HEK293 (cell line): Measurements from ENCODE around the gene GPATCH3.

Experiments used
- GLI4 ChIP-seq: fragments of 450-650 bp; formaldehyde crosslinking; IDR thresholded peaks from 2 replicates; pipeline ENCODE4 v1.5.1; 2016; ENCODE audit warnings: missing biosample characterization, missing genetic modification characterization
- GLIS2 ChIP-seq: fragments of 450-650 bp; formaldehyde crosslinking; IDR thresholded peaks from 2 replicates; pipeline ENCODE4 v1.5.1; 2016; ENCODE audit warnings: missing biosample characterization, missing genetic modification characterization
- HOXD13 ChIP-seq: sonication (generic); formaldehyde crosslinking; IDR thresholded peaks from 2 replicates; pipeline ENCODE4 v1.8.0; 2022; ENCODE audit warnings: missing genetic modification reagents, borderline replicate concordance
- KLF10 ChIP-seq: fragments of 450-650 bp; IDR thresholded peaks from 2 replicates; pipeline ENCODE4 v1.5.1; 2018; ENCODE audit warnings: missing biosample characterization, mild to moderate bottlenecking, missing genetic modification characterization
- KLF7 ChIP-seq: fragments of 450-650 bp; formaldehyde crosslinking; IDR thresholded peaks from 2 replicates; pipeline ENCODE4 v1.5.1; 2016; ENCODE audit warnings: missing biosample characterization, missing genetic modification characterization, borderline replicate concordance
- MEIS1 ChIP-seq: sonication (generic); formaldehyde crosslinking; IDR thresholded peaks from 2 replicates; pipeline ENCODE4 v1.8.1; 2022; ENCODE audit warnings: missing genetic modification reagents, mild to moderate bottlenecking, borderline replicate concordance
- REPIN1 ChIP-seq: fragments of 450-650 bp; formaldehyde crosslinking; IDR thresholded peaks from 2 replicates; pipeline ENCODE4 v1.5.1; 2017; ENCODE audit warnings: missing biosample characterization, missing genetic modification characterization, low read depth
- SP3 ChIP-seq: fragments of 450-650 bp; formaldehyde crosslinking; IDR thresholded peaks from 2 replicates; pipeline ENCODE4 v1.5.1; 2016; ENCODE audit warnings: missing biosample characterization, missing genetic modification characterization
- ZBTB17 ChIP-seq: fragments of 450-650 bp; formaldehyde crosslinking; IDR thresholded peaks from 2 replicates; pipeline ENCODE4 v1.5.1; 2016; ENCODE audit warnings: missing biosample characterization, missing genetic modification characterization
- ZBTB21 ChIP-seq: fragments of 450-650 bp; formaldehyde crosslinking; IDR thresholded peaks from 2 replicates; pipeline ENCODE4 v1.5.1; 2017; ENCODE audit warnings: missing biosample characterization, missing genetic modification characterization
- ZBTB48 ChIP-seq: fragments of 450-650 bp; formaldehyde crosslinking; IDR thresholded peaks from 2 replicates; pipeline ENCODE4 v1.5.1; 2016; ENCODE audit warnings: missing biosample characterization, missing genetic modification characterization
- ZBTB7A ChIP-seq: fragments of 450-650 bp; formaldehyde crosslinking; IDR thresholded peaks from 2 replicates; pipeline ENCODE4 v1.5.1; 2016; ENCODE audit warnings: low read depth, missing biosample characterization, missing genetic modification characterization
- ZFP37 ChIP-seq: fragments of 450-650 bp; formaldehyde crosslinking; IDR thresholded peaks from 2 replicates; pipeline ENCODE4 v1.5.1; 2016; ENCODE audit warnings: missing biosample characterization, missing genetic modification characterization
- ZNF112 ChIP-seq: fragments of 450-650 bp; formaldehyde crosslinking; IDR thresholded peaks from 2 replicates; pipeline ENCODE4 v1.5.0; 2017; ENCODE audit warnings: missing biosample characterization, missing genetic modification characterization
- ZNF121 ChIP-seq: fragments of 450-650 bp; formaldehyde crosslinking; IDR thresholded peaks from 2 replicates; pipeline ENCODE4 v1.5.1; 2016; ENCODE audit warnings: missing biosample characterization, missing genetic modification characterization
- ZNF211 ChIP-seq: fragments of 450-650 bp; formaldehyde crosslinking; IDR thresholded peaks from 2 replicates; pipeline ENCODE4 v1.5.1; 2016; ENCODE audit warnings: low read depth, missing biosample characterization, missing genetic modification characterization
- ZNF214 ChIP-seq: fragments of 450-650 bp; formaldehyde crosslinking; IDR thresholded peaks from 2 replicates; pipeline ENCODE4 v1.5.1; 2017; ENCODE audit warnings: missing biosample characterization, mild to moderate bottlenecking, missing genetic modification characterization, borderline replicate concordance
- ZNF221 ChIP-seq: fragments of 450-650 bp; formaldehyde crosslinking; IDR thresholded peaks from 2 replicates; pipeline ENCODE4 v1.5.1; 2017; ENCODE audit warnings: missing biosample characterization, missing genetic modification characterization, borderline replicate concordance
- ZNF223 ChIP-seq: fragments of 450-650 bp; formaldehyde crosslinking; IDR thresholded peaks from 2 replicates; pipeline ENCODE4 v1.5.1; 2016; ENCODE audit warnings: missing biosample characterization, missing genetic modification characterization
- ZNF23 ChIP-seq: fragments of 450-650 bp; formaldehyde crosslinking; IDR thresholded peaks from 2 replicates; pipeline ENCODE4 v1.5.1; 2016; ENCODE audit warnings: missing biosample characterization, missing genetic modification characterization, borderline replicate concordance
- ZNF37A ChIP-seq: fragments of 450-650 bp; IDR thresholded peaks from 2 replicates; pipeline ENCODE4 v1.5.1; 2018; ENCODE audit warnings: missing biosample characterization, missing genetic modification characterization
- ZNF391 ChIP-seq: fragments of 450-650 bp; formaldehyde crosslinking; IDR thresholded peaks from 2 replicates; pipeline ENCODE4 v1.5.1; 2016; ENCODE audit warnings: low read depth, missing biosample characterization, missing genetic modification characterization, borderline replicate concordance
- ZNF394 ChIP-seq: fragments of 450-650 bp; formaldehyde crosslinking; IDR thresholded peaks from 2 replicates; pipeline ENCODE4 v1.5.1; 2016; ENCODE audit warnings: missing biosample characterization, missing genetic modification characterization, mild to moderate bottlenecking, moderate library complexity, borderline replicate concordance
- ZNF510 ChIP-seq: fragments of 450-650 bp; formaldehyde crosslinking; IDR thresholded peaks from 2 replicates; pipeline ENCODE4 v1.5.1; 2018; ENCODE audit warnings: mild to moderate bottlenecking, missing genetic modification characterization, missing biosample characterization; ENCODE audit not compliant: insufficient replicate concordance
- ZNF514 ChIP-seq: fragments of 450-650 bp; formaldehyde crosslinking; IDR thresholded peaks from 2 replicates; pipeline ENCODE4 v1.5.1; 2016; ENCODE audit warnings: missing biosample characterization, missing genetic modification characterization
- ZNF571 ChIP-seq: fragments of 450-650 bp; formaldehyde crosslinking; IDR thresholded peaks from 2 replicates; pipeline ENCODE4 v1.5.0; 2017; ENCODE audit warnings: missing biosample characterization, missing genetic modification characterization
- ZSCAN16 ChIP-seq: fragments of 450-650 bp; formaldehyde crosslinking; IDR thresholded peaks from 2 replicates; pipeline ENCODE4 v1.5.1; 2016; ENCODE audit warnings: missing biosample characterization, missing genetic modification characterization
- ZSCAN30 ChIP-seq: fragments of 450-650 bp; IDR thresholded peaks from 2 replicates; pipeline ENCODE4 v1.5.1; 2018; ENCODE audit warnings: missing biosample characterization, mild to moderate bottlenecking, missing genetic modification characterization, moderate library complexity
- ZXDB ChIP-seq: fragments of 450-650 bp; formaldehyde crosslinking; IDR thresholded peaks from 2 replicates; pipeline ENCODE4 v1.5.1; 2016; ENCODE audit warnings: missing biosample characterization, missing genetic modification characterization
- TF ChIP-seq, protein P1 (sequence below): fragments of 450-650 bp; formaldehyde crosslinking; IDR thresholded peaks from 2 replicates; pipeline ENCODE4 v1.5.1; 2016; ENCODE audit warnings: missing biosample characterization, missing genetic modification characterization
- TF ChIP-seq, protein P2 (sequence below): fragments of 450-650 bp; formaldehyde crosslinking; IDR thresholded peaks from 2 replicates; pipeline ENCODE4 v1.5.1; 2016; ENCODE audit warnings: missing biosample characterization, missing genetic modification characterization
- TF ChIP-seq, protein P3 (sequence below): fragments of 450-650 bp; formaldehyde crosslinking; IDR thresholded peaks from 2 replicates; pipeline ENCODE4 v1.5.1; 2016; ENCODE audit warnings: missing biosample characterization, missing genetic modification characterization
- TF ChIP-seq, protein P4 (sequence below): fragments of 450-650 bp; formaldehyde crosslinking; IDR thresholded peaks from 2 replicates; pipeline ENCODE4 v1.5.1; 2016; ENCODE audit warnings: missing biosample characterization, missing genetic modification characterization
- TF ChIP-seq, protein P5 (sequence below): fragments of 450-650 bp; formaldehyde crosslinking; IDR thresholded peaks from 2 replicates; pipeline ENCODE4 v1.5.1; 2017; ENCODE audit warnings: missing biosample characterization, missing genetic modification characterization

The GPATCH3 gene

GRCh38 chr1:26921540-26922430 is 21.5 kb upstream of the GPATCH3 start, which contains the start of gene NUDC (continued):
- TF ChIP-seq SP3 (tag by site-specific recombination) (peak; percentile 77; the same call in 1 of the 2 replicates), ZNF121 (tag by site-specific recombination) (peak; percentile 67; the same call in 1 of the 2 replicates), ZBTB21 (0 out of 2 replicates have a peak, but pooled peaks have one; percentile 22), ZNF221 (tag by site-specific recombination) (no peak), GLIS2 (tag by site-specific recombination) (peak; percentile 51), ZNF510 (tag by site-specific recombination) (no peak), HOXD13 (CRISPR knock-in tag) (no peak), GLI4 (tag by site-specific recombination) (peak; percentile 47; the same call in 1 of the 2 replicates), ZXDB (tag by site-specific recombination) (peak; percentile 81), ZNF514 (tag by site-specific recombination) (no peak), KLF10 (tag by site-specific recombination) (no peak), MEIS1 (CRISPR knock-in tag) (no peak), ZNF214 (no peak), ZNF37A (tag by site-specific recombination) (no peak), KLF7 (tag by site-specific recombination) (peak; percentile 32; the same call in 1 of the 2 replicates), ZNF391 (tag by site-specific recombination) (0 out of 2 replicates have a peak, but pooled peaks have one; percentile 28), ZNF211 (tag by site-specific recombination) (no peak), ZSCAN30 (tag by site-specific recombination) (no peak), ZFP37 (tag by site-specific recombination) (peak; percentile 65; the same call in 1 of the 2 replicates), ZNF223 (tag by site-specific recombination) (no peak), ZNF23 (tag by site-specific recombination) (no peak), ZNF112 (tag by site-specific recombination) (no peak), ZNF571 (tag by site-specific recombination) (no peak), ZBTB17 (peak; percentile 98), ZBTB48 (tag by site-specific recombination) (peak; percentile 34), ZSCAN16 (0 out of 2 replicates have a peak, but pooled peaks have one; percentile 22), ZNF394 (tag by site-specific recombination) (no peak; the same call in 1 of the 2 replicates), REPIN1 (tag by site-specific recombination) (peak; percentile 40; the same call in 1 of the 2 replicates), ZBTB7A (tag by site-specific recombination) (0 out of 2 replicates have a peak, but pooled peaks have one; percentile 61)
- TF ChIP-seq, protein P1, sequence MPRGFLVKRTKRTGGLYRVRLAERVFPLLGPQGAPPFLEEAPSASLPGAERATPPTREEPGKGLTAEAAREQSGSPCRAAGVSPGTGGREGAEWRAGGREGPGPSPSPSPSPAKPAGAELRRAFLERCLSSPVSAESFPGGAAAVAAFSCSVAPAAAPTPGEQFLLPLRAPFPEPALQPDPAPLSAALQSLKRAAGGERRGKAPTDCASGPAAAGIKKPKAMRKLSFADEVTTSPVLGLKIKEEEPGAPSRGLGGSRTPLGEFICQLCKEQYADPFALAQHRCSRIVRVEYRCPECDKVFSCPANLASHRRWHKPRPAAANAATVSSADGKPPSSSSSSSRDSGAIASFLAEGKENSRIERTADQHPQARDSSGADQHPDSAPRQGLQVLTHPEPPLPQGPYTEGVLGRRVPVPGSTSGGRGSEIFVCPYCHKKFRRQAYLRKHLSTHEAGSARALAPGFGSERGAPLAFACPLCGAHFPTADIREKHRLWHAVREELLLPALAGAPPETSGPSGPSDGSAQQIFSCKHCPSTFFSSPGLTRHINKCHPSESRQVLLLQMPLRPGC (tag by site-specific recombination): peak; percentile 71
- TF ChIP-seq, protein P2, sequence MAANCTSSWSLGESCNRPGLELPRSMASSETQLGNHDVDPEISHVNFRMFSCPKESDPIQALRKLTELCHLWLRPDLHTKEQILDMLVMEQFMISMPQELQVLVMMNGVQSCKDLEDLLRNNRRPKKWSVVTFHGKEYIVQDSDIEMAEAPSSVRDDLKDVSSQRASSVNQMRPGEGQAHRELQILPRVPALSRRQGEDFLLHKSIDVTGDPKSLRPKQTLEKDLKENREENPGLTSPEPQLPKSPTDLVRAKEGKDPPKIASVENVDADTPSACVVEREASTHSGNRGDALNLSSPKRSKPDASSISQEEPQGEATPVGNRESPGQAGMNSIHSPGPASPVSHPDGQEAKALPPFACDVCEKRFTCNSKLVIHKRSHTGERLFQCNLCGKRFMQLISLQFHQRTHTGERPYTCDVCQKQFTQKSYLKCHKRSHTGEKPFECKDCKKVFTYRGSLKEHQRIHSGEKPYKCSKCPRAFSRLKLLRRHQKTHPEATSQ: no peak
- TF ChIP-seq, protein P3, sequence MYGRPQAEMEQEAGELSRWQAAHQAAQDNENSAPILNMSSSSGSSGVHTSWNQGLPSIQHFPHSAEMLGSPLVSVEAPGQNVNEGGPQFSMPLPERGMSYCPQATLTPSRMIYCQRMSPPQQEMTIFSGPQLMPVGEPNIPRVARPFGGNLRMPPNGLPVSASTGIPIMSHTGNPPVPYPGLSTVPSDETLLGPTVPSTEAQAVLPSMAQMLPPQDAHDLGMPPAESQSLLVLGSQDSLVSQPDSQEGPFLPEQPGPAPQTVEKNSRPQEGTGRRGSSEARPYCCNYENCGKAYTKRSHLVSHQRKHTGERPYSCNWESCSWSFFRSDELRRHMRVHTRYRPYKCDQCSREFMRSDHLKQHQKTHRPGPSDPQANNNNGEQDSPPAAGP (tag by site-specific recombination): peak; percentile 77; the same call in 1 of the 2 replicates
- TF ChIP-seq, protein P4, sequence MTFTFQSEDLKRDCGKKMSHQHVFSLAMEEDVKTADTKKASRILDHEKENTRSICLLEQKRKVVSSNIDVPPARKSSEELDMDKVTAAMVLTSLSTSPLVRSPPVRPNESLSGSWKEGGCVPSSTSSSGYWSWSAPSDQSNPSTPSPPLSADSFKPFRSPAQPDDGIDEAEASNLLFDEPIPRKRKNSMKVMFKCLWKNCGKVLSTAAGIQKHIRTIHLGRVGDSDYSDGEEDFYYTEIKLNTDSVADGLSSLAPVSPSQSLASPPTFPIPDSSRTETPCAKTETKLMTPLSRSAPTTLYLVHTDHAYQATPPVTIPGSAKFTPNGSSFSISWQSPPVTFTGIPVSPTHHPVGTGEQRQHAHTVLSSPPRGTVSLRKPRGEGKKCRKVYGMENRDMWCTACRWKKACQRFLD (tag by site-specific recombination): 0 out of 2 replicates have a peak, but pooled peaks have one; percentile 41
- TF ChIP-seq, protein P5, sequence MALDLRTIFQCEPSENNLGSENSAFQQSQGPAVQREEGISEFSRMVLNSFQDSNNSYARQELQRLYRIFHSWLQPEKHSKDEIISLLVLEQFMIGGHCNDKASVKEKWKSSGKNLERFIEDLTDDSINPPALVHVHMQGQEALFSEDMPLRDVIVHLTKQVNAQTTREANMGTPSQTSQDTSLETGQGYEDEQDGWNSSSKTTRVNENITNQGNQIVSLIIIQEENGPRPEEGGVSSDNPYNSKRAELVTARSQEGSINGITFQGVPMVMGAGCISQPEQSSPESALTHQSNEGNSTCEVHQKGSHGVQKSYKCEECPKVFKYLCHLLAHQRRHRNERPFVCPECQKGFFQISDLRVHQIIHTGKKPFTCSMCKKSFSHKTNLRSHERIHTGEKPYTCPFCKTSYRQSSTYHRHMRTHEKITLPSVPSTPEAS (tag by site-specific recombination): 0 out of 2 replicates have a peak, but pooled peaks have one; percentile 15
